HFFc6 (cell line): ENCODE measurements around the gene FFAR1. TPM values are rescaled to one million over a fixed set of nuclear protein-coding genes. Genes with fewer than 3 reads are reported as not detected.

ENCODE experiments used
- DNase-seq: peaks from one replicate; pipeline ENCODE4 v3.0.0-alpha.2; 2018
- H3K27ac Mint-ChIP-seq: 2 replicates; pipeline ENCODE4 v1.8.0; 2020; ENCODE audit warnings: mild to moderate bottlenecking, mixed read lengths
- H3K27me3 Mint-ChIP-seq: 2 replicates; pipeline ENCODE4 v1.8.0; 2021; ENCODE audit warnings: mild to moderate bottlenecking, moderate library complexity, mixed read lengths; ENCODE audit not compliant: insufficient read depth
- H3K36me3 Mint-ChIP-seq: 2 replicates; pipeline ENCODE4 v1.8.0; 2021; ENCODE audit warnings: low read depth, mixed read lengths
- H3K4me1 Mint-ChIP-seq: 2 replicates; pipeline ENCODE4 v1.8.0; 2020; ENCODE audit warnings: low read depth, mixed read lengths
- H3K4me3 Mint-ChIP-seq: 2 replicates; pipeline ENCODE4 v1.8.0; 2020; ENCODE audit warnings: mild to moderate bottlenecking, moderate library complexity, mixed read lengths
- H3K9me3 Mint-ChIP-seq: 2 replicates; pipeline ENCODE4 v1.8.0; 2020; ENCODE audit warnings: mild to moderate bottlenecking, mixed read lengths
- total RNA-seq, 6 experiments: library from RNA; stranded (reverse); fragmentation: NEBNext Ultra II Directional; extraction: Animal tissue kit (Norgen Biotek cat#: 25700); gene quantifications; 2 replicates in 1 of 6; 3 replicates in 5 of 6; pipeline ENCODE4 v1.2.3, GENCODE V29; 2021
- TF ChIP-seq, protein P1 (sequence below): fragments of 200-600 bp; sonication (generic); IDR thresholded peaks from 2 replicates; pipeline ENCODE4 v1.5.0; 2021; ENCODE audit warnings: antibody characterized with exemption, mild to moderate bottlenecking

Gene FFAR1
- total RNA-seq, 6 experiments from 2014 or later = not detected

DNA sequence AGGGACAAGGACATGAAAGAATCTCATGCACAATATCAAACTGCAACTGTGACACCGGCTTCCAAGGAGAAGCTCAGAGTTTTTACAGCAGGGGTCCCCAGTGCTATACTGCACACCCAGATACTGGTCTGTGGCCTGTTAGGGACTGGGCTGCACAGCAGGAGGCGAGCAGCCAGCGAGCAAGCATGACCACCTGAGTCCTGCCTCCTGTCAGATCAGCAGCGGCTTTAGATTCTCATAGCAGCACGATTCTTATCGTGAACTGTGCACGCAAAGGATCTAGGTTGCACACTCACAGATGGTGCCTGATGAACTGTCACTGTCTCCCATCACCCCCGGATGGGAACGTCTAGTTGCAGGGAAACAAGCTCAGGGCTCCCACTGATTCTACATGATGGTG is 31.8 kb upstream of the FFAR1 start:
- H3K27me3 Mint-ChIP-seq = peaks cover 13% of the 10 kb centered on the region
- H3K27ac Mint-ChIP-seq = no peak overlapping the region

GRCh38 chr19:35316560-35316959 is 31.1 kb upstream of the FFAR1 start:
- no peak overlapping the region for H3K27ac Mint-ChIP-seq
- TF ChIP-seq, protein P1, sequence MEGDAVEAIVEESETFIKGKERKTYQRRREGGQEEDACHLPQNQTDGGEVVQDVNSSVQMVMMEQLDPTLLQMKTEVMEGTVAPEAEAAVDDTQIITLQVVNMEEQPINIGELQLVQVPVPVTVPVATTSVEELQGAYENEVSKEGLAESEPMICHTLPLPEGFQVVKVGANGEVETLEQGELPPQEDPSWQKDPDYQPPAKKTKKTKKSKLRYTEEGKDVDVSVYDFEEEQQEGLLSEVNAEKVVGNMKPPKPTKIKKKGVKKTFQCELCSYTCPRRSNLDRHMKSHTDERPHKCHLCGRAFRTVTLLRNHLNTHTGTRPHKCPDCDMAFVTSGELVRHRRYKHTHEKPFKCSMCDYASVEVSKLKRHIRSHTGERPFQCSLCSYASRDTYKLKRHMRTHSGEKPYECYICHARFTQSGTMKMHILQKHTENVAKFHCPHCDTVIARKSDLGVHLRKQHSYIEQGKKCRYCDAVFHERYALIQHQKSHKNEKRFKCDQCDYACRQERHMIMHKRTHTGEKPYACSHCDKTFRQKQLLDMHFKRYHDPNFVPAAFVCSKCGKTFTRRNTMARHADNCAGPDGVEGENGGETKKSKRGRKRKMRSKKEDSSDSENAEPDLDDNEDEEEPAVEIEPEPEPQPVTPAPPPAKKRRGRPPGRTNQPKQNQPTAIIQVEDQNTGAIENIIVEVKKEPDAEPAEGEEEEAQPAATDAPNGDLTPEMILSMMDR = no peak
- peaks cover 11% of the 10 kb centered on the region for H3K27me3 Mint-ChIP-seq
- DNase-seq = no peak
- peaks cover 15% of the 10 kb centered on the region for H3K4me1 Mint-ChIP-seq
- H3K36me3 Mint-ChIP-seq = no peaks in the 10 kb centered on the region
- no peak overlapping the region for H3K4me3 Mint-ChIP-seq
- no peaks in the 10 kb centered on the region for H3K9me3 Mint-ChIP-seq

More for the DNA sequence above, 31.8 kb upstream of the FFAR1 start:
- H3K36me3 Mint-ChIP-seq = no peaks in the 10 kb centered on the region
- DNase-seq = no peak
- no peaks in the 10 kb centered on the region for H3K9me3 Mint-ChIP-seq
- TF ChIP-seq, protein P1 = no peak
- peaks cover 15% of the 10 kb centered on the region for H3K4me1 Mint-ChIP-seq
- no peak overlapping the region for H3K4me3 Mint-ChIP-seq

DNA sequence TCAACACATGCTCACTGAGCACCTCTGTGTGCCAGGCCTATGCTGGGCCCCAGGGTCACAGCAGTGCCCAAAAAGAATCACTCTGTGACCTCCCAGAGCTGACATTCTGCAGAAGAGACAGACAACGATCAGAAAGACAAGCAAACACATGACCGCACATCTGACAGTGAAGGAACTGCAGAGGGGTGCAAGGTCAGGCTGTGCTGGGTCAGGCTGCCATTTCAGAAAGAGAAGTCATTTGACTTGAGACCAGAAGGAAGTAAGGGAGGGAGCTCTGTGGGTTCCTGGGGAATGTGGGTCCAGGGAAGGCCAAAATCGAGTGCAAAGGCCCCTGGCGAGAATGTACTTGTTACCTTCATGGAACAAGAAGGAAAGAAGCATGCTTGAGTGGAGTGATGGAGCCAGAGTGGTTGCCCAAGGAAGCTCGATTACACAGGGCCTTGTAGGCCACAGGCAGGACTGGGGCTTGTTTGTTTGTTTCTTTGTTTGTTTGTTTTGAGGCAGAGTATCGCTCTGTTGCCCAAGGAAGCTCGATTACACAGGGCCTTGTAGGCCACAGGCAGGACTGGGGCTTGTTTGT is 30.1 kb upstream of the FFAR1 start:
- Mint-ChIP-seq H3K36me3 (peaks cover 5% of the 10 kb centered on the region; the same call in 1 of the 2 replicates), H3K4me3 (no peak overlapping the region), H3K27me3 (peaks cover 11% of the 10 kb centered on the region), H3K27ac (peak overlapping the region; percentile 5), H3K9me3 (peaks cover 7% of the 10 kb centered on the region), H3K4me1 (peaks cover 15% of the 10 kb centered on the region)
- TF ChIP-seq, protein P1 = no peak
- no peak for DNase-seq

- Mint-ChIP-seq H3K36me3 (peaks cover 5% of the 10 kb centered on the region; the same call in 1 of the 2 replicates), H3K4me1 (peaks cover 15% of the 10 kb centered on the region), H3K9me3 (peaks cover 8% of the 10 kb centered on the region), H3K27me3 (peaks cover 8% of the 10 kb centered on the region), H3K27ac (peak overlapping the region; percentile 96), H3K4me3 (peak overlapping the region; percentile 23)
- DNase-seq = peak; percentile 94
- TF ChIP-seq, protein P1 = no peak
Observed at GRCh38 chr19:35318679-35319448, 28.8 kb upstream of the FFAR1 start.

- Mint-ChIP-seq H3K27ac (no peak overlapping the region), H3K36me3 (peaks cover 5% of the 10 kb centered on the region; the same call in 1 of the 2 replicates), H3K27me3 (peaks cover 8% of the 10 kb centered on the region), H3K9me3 (peaks cover 8% of the 10 kb centered on the region), H3K4me1 (peaks cover 15% of the 10 kb centered on the region), H3K4me3 (no peak overlapping the region)
- no peak for DNase-seq
- TF ChIP-seq, protein P1 = no peak
Observed at GRCh38 chr19:35320065-35320713, 27.5 kb upstream of the FFAR1 start.
